ENCODE measurements around the gene MYBL2. TPM values are rescaled to one million over a fixed set of nuclear protein-coding genes. Genes with fewer than 3 reads are reported as not detected.

Gene MYBL2
- total RNA-seq, 1 experiment from 2014 or later = 123 TPM

- DNase-seq (ENCODE audit: low spot score) = no peak
These were observed 15.1 kb downstream of the MYBL2 start for GRCh38 chr20:43681991-43682410.

- no peak for DNase-seq (ENCODE audit: low spot score)
These were observed 15.5 kb downstream of the MYBL2 start for GRCh38 chr20:43682446-43682845.

GRCh38 chr20:43686820-43687219 is 19.9 kb downstream of the MYBL2 start:
- DNase-seq (ENCODE audit: low spot score) = no peak

DNA sequence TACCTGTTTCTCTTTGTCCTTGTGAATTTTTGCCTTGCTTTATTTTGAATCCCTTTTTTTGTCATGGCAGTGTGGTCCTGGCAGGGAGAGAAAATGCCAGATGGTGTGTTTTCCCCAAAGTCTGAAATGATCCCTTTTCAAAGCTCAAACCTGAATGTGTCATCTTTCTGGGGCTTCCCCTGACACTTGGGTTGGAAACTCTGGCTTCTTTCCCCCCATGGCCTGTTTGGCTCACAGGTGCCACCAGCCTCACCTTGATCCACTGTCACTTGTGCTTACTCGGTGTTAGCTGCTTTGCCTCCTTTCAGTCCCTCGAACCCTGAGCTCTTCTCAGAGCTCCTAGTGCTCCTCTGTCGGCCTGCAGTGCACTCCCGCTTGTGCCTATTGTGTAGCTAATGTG is 22.3 kb downstream of the MYBL2 start:
- DNase-seq (ENCODE audit: low spot score) = no peak

DNA sequence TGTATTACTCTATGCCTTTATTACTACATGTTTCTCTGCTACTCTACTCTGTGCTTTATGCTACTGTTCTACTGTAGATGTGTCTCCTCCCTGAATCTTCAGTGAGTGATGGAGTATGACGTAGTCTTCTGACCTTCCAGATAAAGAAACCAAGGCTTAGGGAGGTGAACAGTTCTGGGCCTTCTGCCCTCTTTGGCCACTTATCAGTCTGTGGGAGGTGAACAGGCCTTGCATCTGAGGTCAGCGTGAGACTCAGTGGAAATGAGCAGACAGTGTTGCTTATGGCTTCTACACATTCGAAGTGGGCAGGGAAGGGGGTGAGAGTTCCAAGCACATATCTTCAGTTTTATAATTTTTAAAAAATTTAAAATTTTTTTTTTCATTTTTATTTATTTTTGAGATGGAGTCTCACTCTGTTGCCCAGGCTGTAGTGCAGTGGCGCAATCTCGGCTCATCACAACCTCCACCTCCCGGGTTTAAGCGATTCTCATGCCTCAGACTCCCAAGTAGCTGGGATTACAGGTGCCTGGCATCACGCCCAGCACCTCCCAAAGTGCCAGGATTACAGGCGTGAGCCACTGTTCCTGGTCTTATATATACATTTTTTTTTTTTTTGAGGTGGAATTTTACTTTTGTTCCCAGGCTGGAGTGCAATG is 24.2 kb downstream of the MYBL2 start:
- no peak for DNase-seq (ENCODE audit: low spot score)

GRCh38 chr20:43691928-43692524 is 25.1 kb downstream of the MYBL2 start:
- DNase-seq (ENCODE audit: low spot score) = peak; percentile 86

GRCh38 chr20:43694763-43695162 is 27.8 kb downstream of the MYBL2 start:
- DNase-seq (ENCODE audit: low spot score) = no peak

GRCh38 chr20:43695571-43695970 is 28.7 kb downstream of the MYBL2 start:
- no peak for DNase-seq (ENCODE audit: low spot score)

GRCh38 chr20:43699941-43700565 is 33.1 kb downstream of the MYBL2 start:
- DNase-seq (ENCODE audit: low spot score) = no peak

DNA sequence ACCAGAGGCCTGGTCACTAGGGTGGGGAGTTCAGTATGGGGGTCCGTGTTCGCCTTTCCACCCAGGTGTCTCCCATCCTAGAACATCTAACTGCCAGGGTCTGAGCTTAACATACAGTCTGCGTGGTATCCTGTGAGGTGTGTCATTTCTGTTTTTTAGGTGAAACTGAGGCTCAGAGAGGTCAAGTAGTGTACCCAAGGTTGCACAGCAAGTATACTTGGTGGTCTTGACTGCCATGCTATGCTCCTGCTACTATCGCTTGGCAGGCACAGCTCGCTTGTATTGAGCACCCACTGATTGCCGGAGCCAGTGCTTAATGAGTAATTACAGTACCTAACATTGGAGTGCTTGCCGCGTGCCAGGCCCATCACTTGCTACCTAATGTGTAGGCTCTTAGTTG is 33.7 kb downstream of the MYBL2 start:
- no peak for DNase-seq (ENCODE audit: low spot score)

DNA sequence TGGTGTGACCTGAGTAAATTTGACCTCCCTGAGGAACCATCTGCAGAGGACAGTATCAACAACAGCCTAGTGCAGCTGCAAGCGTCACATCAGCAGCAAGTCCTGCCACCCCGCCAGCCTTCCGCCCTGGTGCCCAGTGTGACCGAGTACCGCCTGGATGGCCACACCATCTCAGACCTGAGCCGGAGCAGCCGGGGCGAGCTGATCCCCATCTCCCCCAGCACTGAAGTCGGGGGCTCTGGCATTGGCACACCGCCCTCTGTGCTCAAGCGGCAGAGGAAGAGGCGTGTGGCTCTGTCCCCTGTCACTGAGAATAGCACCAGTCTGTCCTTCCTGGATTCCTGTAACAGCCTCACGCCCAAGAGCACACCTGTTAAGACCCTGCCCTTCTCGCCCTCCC is 35.6 kb downstream of the MYBL2 start:
- DNase-seq (ENCODE audit: low spot score) = no peak

DNA sequence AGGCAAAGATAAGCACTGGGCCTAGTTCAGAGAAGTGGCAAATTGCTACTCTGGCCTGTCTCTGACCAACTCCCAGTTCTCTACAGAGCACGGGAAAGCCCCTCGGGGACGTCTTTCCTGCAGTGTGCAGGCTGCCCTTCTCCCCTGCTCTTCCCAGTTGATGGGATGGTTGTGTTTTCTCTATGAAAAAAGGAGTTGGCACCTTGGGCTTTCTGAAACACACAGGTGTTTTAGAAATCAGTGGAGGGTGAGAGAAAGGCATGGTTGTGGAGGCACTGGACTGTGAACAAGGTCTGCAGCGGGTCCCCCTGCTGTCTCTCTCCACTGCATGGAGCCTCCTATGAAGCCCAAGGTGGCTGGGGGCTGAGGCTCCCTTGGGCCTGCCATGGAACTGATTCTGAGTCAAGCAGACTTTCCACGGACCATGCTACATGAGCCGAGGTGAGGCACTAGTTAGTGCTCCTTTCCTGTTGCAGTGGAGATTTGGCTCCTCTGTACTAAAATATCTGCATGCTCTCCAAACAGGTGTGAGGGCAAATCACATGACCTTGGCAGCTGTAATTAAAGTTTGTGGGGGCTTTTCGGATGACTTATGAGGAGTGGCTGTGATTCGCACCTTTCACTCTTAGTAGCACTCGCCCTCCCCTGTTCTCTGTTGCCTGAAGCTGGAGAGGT is 43.6 kb downstream of the MYBL2 start:
- no peak for DNase-seq (ENCODE audit: low spot score)

GRCh38 chr20:43711098-43711654 is 44.3 kb downstream of the MYBL2 start:
- no peak for DNase-seq (ENCODE audit: low spot score)

DNA sequence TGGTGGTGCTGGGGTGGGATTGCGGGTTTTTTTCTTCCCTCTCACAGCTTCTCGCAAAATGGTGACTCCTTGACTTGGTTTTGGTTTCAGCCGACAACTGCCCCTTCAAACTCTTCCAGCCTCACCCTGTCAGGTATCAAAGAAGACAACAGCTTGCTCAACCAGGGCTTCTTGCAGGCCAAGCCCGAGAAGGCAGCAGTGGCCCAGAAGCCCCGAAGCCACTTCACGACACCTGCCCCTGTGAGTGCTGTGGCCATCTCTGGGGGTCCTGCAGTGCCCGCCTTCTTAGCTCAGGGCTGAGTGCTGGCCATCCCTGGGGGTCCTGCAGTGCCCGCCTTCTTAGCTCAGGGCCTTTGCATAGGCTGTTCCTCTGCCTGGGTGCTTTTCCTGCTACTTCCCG is 48.1 kb downstream of the MYBL2 start:
- no peak for DNase-seq (ENCODE audit: low spot score)

DNA sequence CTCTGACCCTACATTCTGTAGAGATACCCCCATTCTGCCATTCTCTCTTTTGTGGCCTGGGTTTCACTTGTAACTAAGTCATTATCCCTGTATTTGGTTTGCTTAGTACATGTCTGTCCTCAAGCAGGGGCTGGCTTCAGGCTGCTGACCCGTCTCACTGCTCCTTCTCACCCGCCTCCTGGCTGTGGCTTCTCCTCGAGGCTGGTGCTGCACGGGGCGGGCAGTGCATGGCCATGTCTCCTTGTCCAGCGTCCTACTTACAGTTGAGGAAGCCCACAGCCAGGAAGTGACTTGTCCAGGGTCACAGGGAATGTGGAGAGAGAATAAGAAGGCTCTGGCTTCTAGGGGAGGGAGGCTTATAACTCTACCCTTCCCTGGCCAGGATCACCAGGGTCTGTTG is 48.6 kb downstream of the MYBL2 start:
- no peak for DNase-seq (ENCODE audit: low spot score)

- DNase-seq (ENCODE audit: low spot score) = no peak
These were observed 49.2 kb downstream of the MYBL2 start for GRCh38 chr20:43716123-43716522.

DNA sequence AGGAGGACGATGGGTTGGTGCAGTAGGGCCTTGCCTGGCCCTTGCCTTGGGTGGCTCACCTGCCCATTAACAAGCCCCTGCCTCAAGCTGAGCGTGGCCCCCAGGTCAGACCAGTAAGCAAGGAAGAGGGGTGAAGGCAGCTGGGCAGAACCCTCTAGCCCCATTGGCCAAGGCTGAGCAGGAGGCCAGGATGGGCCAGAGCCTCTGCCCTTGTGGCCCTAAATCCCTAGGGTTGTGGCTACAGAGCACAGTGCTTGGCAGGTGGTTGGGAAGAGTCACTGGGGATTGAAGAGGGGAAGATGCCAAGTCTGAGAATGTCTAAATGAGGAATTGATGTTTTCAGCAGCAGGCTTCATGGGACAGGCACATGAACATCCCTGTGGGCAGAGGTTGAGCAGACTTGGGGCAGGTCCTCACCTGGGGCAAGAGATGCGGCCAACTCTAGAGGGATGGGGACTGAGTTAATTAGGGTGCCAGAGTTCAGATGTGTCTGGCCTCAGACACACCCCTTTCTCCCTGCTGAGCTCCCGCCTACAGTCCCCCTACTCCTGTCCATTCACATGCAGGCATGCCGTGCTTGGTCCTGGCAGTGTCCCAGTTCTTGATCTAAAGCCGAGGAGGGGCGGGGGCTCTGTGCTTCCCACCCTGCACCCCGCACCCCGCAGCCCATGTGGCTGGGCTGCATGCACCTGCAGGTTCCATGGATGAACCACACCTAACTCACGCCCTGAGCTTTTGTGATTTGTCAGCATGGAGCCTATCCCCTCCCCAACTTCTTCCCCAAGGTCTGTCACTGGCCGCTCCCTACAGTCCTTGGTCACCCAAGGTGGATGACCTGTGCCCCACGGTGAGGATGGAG is 50.1 kb downstream of the MYBL2 start:
- DNase-seq (ENCODE audit: low spot score) = no peak

DNA sequence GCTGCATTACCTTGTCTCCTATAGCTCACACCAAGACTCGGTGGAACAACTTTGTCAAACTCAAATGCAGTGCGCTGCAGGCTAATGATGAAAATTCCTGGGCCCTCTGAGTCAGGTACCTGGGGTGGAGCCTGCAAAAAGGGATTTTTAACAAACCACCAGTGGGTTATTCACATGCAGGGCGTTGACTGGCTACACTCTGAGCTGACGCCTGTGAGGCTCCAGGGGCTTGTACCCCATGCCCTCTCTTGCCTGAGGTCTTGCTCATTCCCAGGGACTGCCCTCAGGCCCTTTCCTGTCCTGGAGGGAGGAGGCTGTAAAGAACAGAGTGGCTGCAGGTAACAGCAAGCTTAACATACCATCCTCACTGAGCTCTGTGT is 50.7 kb downstream of the MYBL2 start:
- DNase-seq (ENCODE audit: low spot score) = no peak

GRCh38 chr20:43720007-43720406 is 53.1 kb downstream of the MYBL2 start:
- no peak for DNase-seq (ENCODE audit: low spot score)

- no peak for DNase-seq (ENCODE audit: low spot score)
These were observed 54.1 kb downstream of the MYBL2 start for GRCh38 chr20:43721097-43721428.

DNA sequence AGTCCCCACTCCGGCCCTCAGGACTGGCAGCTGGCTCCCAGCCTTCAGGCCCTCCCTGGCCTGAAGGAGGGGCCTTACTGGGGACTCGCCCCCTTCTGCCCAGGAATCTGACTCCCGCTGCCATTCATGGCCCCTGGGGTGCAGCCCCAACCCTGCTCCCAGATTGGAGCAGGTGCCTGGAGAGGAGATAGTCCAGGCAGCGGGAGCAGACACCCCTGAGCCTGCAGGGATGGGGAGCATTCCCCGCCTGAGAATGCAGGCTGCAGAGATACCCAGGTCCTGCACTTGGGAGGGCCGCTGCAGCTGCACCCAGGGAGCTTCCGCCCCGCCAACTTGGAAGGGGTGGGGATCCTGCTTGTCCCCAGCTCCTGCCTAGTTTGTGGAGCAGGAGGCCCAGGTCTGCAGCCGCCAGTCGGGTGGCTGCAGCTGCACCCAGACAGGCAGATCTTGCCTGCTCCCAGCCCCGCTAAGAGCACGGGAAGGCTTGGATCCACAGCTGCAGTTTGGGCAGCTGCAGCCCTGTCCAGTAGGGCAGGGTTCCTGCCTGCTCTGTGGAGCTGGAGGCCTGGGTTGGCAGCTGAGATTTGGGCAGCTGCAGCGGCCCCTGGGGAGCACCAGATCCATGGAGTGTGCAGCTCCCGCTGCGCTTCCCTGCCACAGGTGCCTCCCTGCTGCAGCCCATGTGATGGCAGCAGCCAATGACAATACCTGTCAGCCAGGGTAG is 54.7 kb downstream of the MYBL2 start:
- peak; percentile 33 for DNase-seq (ENCODE audit: low spot score)
